Measurements from ENCODE around the gene RNF167.
"Not testable (repeated sequence)": the region's sequence is repeated elsewhere in the genome, so short reads cannot be mapped to it uniquely, and the experiment has no call there.

Gene RNF167

DNA sequence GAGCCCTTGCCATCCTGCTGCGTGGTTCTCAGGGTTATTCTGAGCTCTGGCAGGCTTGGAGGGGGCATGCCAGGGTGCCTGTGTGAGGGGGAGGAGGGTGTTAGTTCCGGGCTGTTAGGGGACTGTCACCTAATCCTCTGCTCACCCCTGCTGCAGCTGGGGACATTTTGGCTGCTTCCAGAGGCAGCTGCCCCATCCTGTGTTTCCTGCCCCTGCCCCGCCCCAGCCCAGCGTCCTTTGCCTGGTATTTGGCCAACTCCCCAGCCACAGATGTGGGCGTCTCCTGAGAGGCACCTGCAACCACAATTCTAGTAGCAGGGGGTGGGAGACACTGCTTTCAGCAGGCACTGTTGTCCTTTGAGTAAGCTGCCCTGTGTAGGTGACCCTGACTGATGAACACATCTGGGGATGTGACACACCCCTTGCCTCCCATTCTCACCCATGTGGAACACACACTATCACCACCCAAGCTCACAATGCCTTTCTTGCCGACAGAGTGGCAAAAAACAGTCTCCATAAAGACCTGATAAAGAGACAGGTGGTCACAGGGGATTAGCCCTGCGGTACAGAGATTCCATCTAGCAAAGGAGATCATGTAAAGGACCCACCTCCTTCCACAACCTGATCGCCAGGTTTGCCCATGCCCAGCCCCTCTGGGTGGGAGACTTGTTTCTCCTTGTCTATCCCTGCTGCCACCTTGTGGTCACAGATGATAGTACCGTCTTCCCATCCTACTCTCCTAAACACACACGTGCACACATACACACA, 36.8 kb upstream of the RNF167 start, which contains the start of gene CHRNE:
TSS of gene CHRNE (minus strand) at position 48 of the 768 bp plus-strand sequence. CDS start at position 13, 35 bp downstream.
- peak in 4 of 5 experiments; percentile 64 to 80 (median 68) for DNase-seq

DNA sequence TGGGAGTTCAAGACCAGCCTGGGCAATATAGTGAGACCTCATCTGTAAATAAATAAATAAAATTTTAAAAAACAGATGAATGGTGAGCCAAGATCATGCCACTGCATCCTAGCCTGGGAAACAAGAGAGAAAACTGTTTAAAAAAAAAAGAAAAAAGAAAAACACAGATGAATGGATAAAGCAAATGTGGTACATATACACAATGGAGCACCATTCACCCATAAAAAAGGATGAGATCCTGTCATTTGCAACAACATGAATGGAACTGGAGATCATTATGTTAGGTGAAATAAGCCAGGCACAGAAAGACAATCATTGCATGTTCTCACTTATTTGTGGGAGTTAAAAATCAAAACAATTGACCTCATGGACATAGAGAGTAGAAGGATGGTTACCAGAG, 33.4 kb upstream of the RNF167 start:
- not testable (repeated sequence) for DNase-seq

GRCh38 chr17:4908301-4908700, 31.8 kb upstream of the RNF167 start:
- DNase-seq = no peak

GRCh38 chr17:4908711-4909496, 31.2 kb upstream of the RNF167 start:
- peak; percentile 29 to 86 (median 54) for DNase-seq

DNA sequence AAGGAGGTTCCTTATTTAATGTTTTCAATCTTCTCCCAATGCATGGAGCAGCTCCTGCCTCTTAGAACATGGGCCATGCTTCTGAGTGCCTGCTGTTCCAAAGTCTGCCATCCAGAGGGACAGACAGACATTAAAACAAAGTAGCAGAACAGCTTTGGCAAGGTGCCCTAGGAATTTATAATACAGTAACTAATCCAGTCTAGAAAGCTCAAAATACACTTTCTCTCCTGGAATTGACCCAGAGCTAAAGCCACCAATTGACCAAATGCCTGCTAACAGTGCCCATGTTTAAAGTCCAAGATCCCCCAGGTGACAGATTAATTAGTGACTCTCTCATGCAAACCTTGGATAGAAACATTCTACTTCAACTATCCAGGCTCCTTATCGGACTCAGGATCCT, 26.1 kb upstream of the RNF167 start:
- no peak for DNase-seq

DNA sequence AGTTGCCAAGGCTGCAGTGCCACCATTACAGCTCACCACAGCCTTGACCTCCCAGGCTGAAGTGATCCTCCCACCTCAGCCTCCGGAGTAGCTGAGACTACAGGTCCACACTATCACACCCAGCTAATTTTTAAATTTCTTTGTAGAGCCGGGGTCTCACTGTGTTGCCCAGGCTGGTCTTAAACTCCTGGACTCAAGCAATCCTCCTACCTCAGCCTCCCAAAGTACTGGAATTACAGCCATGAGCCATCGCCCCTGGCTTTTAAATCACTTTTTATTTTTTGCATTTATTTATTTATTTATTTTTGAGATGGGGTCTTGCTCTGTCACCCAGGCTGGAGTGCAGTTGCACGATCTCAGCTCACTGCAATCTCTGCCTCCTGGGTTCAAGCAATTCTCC, 25.5 kb upstream of the RNF167 start:
- not testable (repeated sequence) for DNase-seq

DNA sequence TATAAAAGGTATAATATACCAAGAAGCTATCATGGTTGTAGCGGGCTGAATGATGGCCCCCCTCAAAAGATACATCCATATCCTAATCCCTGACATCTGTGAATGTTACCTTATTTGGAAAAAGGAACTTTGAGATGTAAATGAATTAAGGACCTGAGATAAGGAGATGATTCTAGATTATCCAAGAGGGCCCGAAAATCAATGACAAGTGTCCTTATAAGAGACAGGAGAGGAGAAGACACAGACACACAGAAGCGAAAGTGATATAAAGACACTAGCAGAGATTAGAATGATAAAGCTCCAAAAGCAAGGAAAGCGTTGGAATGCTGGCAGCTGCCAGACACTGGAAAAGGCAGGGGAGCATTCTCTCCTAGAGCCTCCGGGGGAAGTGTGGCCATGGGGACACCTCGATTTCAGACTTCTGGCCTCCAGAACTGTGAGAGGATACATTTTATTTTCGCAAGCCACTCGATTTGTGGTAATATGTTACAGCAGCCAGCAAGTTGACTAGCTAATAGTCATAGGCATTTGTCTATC, 20.5 kb upstream of the RNF167 start:
- DNase-seq = no peak

DNA sequence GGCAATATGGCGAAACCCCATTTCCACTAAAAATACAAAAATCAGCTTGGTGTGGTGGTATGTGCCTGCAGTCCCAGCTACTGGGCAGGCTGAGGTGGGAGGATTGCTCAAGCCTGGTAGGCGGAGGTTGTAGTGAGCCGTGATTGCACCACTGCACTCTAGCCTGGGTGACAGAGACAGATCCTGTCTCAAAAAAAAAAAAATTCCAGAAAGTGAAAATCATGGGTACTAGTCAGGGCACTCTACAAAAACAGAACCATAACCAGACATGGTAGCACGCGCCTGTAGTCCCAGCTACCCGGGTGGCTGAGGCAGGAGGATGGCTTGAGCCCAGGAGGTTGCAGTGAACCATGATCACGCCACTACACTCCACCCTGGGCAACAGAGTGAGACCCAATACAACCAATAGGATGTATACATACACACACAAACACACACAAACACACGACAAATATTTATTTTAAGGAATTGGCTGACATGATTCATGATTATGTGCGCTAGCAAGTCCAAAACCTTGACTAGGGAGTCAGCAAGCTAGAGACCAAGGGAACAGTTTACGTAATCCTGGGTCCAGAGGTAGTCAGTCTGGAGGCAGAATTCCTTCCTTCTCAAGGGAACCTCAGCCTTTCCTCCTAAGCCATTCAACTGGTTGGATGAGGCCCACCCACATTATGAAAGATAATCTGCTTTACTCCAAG, 19.6 kb upstream of the RNF167 start:
- DNase-seq = no peak

GRCh38 chr17:4921320-4921719, 18.7 kb upstream of the RNF167 start:
- no peak for DNase-seq

GRCh38 chr17:4926577-4927335, 13.3 kb upstream of the RNF167 start:
- not testable (repeated sequence) for DNase-seq

GRCh38 chr17:4928881-4929280, 11.2 kb upstream of the RNF167 start:
- DNase-seq = no peak

DNA sequence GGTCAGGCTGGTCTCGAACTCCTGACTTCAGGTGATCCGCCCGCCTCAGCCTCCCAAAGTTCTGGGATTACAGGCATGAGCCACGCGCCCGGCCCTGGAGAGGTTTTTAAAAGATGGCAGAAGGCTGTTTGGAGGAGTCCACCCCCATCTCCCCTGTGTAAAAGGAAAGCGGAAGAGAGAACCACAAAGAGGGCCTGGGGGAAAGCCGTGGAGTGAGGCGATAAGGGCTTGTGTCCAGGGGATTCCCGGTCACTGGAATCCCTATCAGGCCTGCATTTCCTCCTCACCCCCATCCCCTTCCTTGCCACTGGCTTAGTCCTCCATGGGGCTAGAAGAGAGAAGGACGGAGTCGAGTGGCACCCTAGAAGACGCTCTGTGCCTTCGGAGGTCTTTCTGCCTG, 8.1 kb upstream of the RNF167 start, which contains the start of gene GP1BA:
TSS of gene GP1BA (plus strand) at position 315 of the 400 bp plus-strand sequence. CDS start 328 bp downstream, outside the sequence.
- DNase-seq = no peak

GRCh38 chr17:4932756-4933155, 7.3 kb upstream of the RNF167 start:
- no peak for DNase-seq

DNA sequence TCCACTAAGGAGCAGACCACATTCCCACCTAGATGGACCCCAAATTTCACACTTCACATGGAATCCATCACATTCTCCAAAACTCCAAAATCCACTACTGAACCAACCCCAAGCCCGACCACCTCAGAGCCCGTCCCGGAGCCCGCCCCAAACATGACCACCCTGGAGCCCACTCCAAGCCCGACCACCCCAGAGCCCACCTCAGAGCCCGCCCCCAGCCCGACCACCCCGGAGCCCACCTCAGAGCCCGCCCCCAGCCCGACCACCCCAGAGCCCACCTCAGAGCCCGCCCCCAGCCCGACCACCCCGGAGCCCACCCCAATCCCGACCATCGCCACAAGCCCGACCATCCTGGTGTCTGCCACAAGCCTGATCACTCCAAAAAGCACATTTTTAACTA, 6.4 kb upstream of the RNF167 start:
- no peak for DNase-seq

DNA sequence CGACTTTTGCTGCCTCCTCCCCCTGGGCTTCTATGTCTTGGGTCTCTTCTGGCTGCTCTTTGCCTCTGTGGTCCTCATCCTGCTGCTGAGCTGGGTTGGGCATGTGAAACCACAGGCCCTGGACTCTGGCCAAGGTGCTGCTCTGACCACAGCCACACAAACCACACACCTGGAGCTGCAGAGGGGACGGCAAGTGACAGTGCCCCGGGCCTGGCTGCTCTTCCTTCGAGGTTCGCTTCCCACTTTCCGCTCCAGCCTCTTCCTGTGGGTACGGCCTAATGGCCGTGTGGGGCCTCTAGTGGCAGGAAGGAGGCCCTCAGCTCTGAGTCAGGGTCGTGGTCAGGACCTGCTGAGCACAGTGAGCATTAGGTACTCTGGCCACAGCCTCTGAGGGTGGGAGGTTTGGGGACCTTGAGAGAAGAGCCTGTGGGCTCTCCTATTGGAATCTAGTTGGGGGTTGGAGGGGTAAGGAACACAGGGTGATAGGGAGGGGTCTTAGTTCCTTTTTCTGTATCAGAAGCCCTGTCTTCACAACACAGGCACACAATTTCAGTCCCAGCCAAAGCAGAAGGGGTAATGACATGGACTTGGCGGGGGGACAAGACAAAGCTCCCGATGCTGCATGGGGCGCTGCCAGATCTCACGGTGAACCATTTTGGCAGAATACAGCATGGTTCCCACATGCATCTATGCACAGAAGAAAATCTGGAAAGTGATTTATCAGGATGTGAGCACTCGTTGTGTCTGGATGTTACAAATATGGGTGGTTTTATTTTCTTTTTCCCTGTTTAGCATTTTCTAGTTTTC, 5.7 kb upstream of the RNF167 start:
- peak in 1 of 5 experiments; percentile 20 for DNase-seq

GRCh38 chr17:4935650-4936049, 4.4 kb upstream of the RNF167 start:
- DNase-seq = no peak

- no peak for DNase-seq
Observed at GRCh38 chr17:4936436-4936835, 3.6 kb upstream of the RNF167 start.

- no peak for DNase-seq
Observed at GRCh38 chr17:4937553-4937952, 2.5 kb upstream of the RNF167 start.

GRCh38 chr17:4938069-4938491, 2.0 kb upstream of the RNF167 start:
- no peak for DNase-seq

DNA sequence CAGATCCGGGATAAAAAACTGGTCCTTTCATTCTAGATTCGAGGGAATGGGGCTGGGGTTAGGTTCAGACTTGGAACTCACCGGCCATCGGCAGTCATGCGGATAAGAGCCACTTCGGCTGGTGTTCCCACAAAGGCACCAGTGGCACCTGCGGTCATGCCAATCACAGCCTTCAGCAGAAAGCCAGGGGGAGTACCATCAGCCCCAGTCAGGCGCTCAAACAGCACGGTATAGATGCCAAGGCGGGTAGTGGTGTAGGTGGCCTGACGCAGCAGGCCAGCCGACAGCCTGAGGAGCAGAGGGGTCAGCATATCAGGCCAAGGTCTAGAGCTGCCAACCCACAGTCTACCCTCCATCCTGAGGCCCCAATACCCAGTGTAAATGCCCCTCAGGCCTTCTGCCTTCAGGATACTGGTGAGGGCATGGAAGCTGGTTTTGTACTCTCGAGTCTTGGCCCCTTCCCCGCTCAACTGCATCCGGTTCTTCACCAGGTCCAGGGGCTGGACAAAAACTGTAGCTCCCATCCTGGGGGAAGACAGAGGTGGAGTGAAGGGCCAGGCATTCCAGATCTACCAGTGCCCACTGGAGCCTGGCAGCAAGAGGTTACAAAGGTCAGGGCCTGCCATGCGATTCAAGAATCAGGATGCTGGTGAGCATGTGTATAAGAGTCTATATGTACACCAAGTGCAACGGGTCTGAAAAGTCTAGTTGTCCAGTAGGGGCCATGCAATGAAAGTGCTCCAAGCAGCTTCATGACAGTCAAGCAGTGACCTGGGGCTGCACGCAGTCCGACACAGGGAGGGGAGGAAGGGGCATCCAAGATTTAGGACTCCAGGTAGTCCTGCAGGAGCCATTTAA, 1.2 kb upstream of the RNF167 start:
- no peak for DNase-seq

DNA sequence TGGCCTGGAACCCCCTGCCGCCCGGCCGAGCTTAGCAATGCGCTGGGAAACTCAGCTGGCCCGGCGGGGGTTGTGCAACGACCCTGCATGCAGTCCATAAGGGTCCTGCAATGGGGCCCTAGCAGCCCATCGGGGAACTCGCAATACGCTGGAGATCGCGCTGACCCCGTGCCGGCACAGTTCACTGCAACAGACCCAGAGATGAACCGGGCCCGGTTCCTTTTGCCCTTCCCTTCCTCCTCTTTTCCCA, 597 bp upstream of the RNF167 start:
- DNase-seq = no peak

Data from T-helper 2 cell (primary cell).